ENCODE results near the gene PSEN2.
A peak's percentile ranks its signal among the peaks of the same experiment; 100 is the strongest.

- TF ChIP-seq POLR2A (IDR thresholded peaks at IDR 0.05) = peak in 1 of 2 donors; percentile 33
- no peak for TF ChIP-seq CTCF (IDR thresholded peaks at IDR 0.05)
Measured at GRCh38 chr1:226945106-226945857, 74.9 kb downstream of the PSEN2 start.
